HepG2 (cell line): ENCODE measurements around the gene PTAR1. TPM values are rescaled to one million over a fixed set of nuclear protein-coding genes. Genes with fewer than 3 reads are reported as not detected.

Source experiments
- AHR ChIP-seq: IDR thresholded peaks from 2 replicates; pipeline ENCODE4 v1.6.1; 2018; ENCODE audit warnings: missing genetic modification reagents, missing compliant biosample characterization
- ARNT ChIP-seq: fragments of 450-650 bp; IDR thresholded peaks from 2 replicates; pipeline ENCODE4 v1.6.1; 2017
- ATM ChIP-seq: fragments of 450-650 bp; IDR thresholded peaks from 2 replicates; pipeline ENCODE4 v1.7.1; 2017; ENCODE audit warnings: mild to moderate bottlenecking, borderline replicate concordance
- DR1 ChIP-seq: sonication (generic); formaldehyde crosslinking; IDR thresholded peaks from 2 replicates; pipeline ENCODE4 v1.8.0; 2021; ENCODE audit warnings: mild to moderate bottlenecking, missing genetic modification reagents, inconsistent platforms
- FLYWCH1 ChIP-seq: sonication (generic); formaldehyde crosslinking; IDR thresholded peaks from 2 replicates; pipeline ENCODE4 v1.8.1; 2023; ENCODE audit warnings: mild to moderate bottlenecking, missing genetic modification reagents
- GATAD1 ChIP-seq: IDR thresholded peaks from 2 replicates; pipeline ENCODE4 v1.6.1; 2016; ENCODE audit warnings: missing genetic modification reagents, missing compliant biosample characterization
- KDM5B ChIP-seq: sonication (generic); formaldehyde crosslinking; IDR thresholded peaks from 2 replicates; pipeline ENCODE4 v1.4.0; 2020; ENCODE audit warnings: missing genetic modification reagents, mild to moderate bottlenecking, borderline replicate concordance
- NFKB2 ChIP-seq: sonication (generic); formaldehyde crosslinking; IDR thresholded peaks from 2 replicates; pipeline ENCODE4 v1.4.0; 2020; ENCODE audit warnings: missing genetic modification reagents, borderline replicate concordance
- SOX5 ChIP-seq: IDR thresholded peaks from 2 replicates; pipeline ENCODE4 v1.6.1; 2016; ENCODE audit warnings: borderline replicate concordance
- ZBTB42 ChIP-seq: sonication (generic); formaldehyde crosslinking; IDR thresholded peaks from 2 replicates; pipeline ENCODE4 v1.5.0; 2020; ENCODE audit warnings: mild to moderate bottlenecking, missing genetic modification reagents
- ZBTB7A ChIP-seq: sonication (generic); formaldehyde crosslinking; IDR thresholded peaks from 2 replicates; pipeline ENCODE4 v1.8.0; 2022; ENCODE audit warnings: mild to moderate bottlenecking, missing genetic modification reagents
- ZC3H4 ChIP-seq: sonication (generic); formaldehyde crosslinking; IDR thresholded peaks from 2 replicates; pipeline ENCODE4 v1.4.0; 2020; ENCODE audit warnings: missing genetic modification reagents, borderline replicate concordance
- ZNF331 ChIP-seq: sonication (generic); formaldehyde crosslinking; IDR thresholded peaks from 2 replicates; pipeline ENCODE4 v1.4.0; 2020; ENCODE audit warnings: missing genetic modification reagents
- polyA plus RNA-seq, 8 experiments: library from polyadenylated mRNA; depleted of rRNA in 3 of 8; stranded (reverse) in 7 of 8; unstranded in 1 of 8; fragments of >200 nt; fragmentation: Illumina TruSeq in 4 of 8; extraction: Trizol in 4 of 8; gene quantifications; 2 replicates each; pipeline versions ENCODE4 v1.2.1 to v1.2.3, GENCODE V29; 2011 to 2016; ENCODE audit warnings: low read depth in 4 of 8, missing spikeins in 1 of 8, mixed read lengths in 1 of 8; ENCODE audit not compliant: insufficient read depth in 1 of 8
- total RNA-seq, 5 experiments: library from RNA; depleted of rRNA; stranded (reverse); fragments of >200 nt; fragmentation: Illumina TruSeq; extraction: Trizol; gene quantifications; 2 replicates each; pipeline ENCODE4 v1.2.3, GENCODE V29; 2016; ENCODE audit warnings: low read depth in 1 of 5
- TF ChIP-seq, protein P1 (sequence below): IDR thresholded peaks from 2 replicates; pipeline ENCODE4 v1.6.1; 2012; ENCODE audit warnings: low read length, improper control_type of control experiment
- TF ChIP-seq, protein P2 (sequence below): sonication (generic); formaldehyde crosslinking; IDR thresholded peaks from 2 replicates; pipeline ENCODE4 v1.4.0; 2020; ENCODE audit warnings: missing genetic modification reagents, borderline replicate concordance
- TF ChIP-seq, protein P3 (sequence below): IDR thresholded peaks from 2 replicates; pipeline ENCODE4 v1.6.1; 2016; ENCODE audit warnings: missing biosample characterization, missing genetic modification reagents, low read depth
- TF ChIP-seq, protein P4 (sequence below): sonication (generic); formaldehyde crosslinking; IDR thresholded peaks from 2 replicates; pipeline ENCODE4 v1.5.1; 2020; ENCODE audit warnings: mild to moderate bottlenecking, missing genetic modification reagents, borderline replicate concordance

Gene PTAR1
- total and polyA plus RNA-seq, 2 of the 13 experiments (the other 11 are each of a cell fraction or from before 2014, with no cell fraction given), result 26.5 to 42.1 TPM

DNA sequence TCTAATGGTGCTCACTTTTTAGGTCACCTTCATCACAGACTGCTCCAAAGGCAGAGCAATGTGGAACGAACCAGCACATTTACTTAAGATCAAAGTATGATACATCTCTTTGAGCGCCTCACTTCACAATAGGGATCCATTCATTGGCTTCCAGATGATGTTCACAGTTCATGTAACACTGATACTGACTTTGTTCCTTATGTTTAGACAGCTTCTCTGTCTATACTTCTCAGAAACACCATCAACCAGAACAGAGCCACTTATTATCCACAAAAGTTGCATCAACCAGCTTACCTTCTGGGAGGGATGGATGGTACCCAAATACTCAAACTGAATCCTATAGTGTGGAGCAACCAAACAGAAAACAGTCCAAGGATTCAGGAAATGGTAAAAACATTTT, 4.6 kb downstream of the PTAR1 start (continued):
- TF ChIP-seq, protein P1, sequence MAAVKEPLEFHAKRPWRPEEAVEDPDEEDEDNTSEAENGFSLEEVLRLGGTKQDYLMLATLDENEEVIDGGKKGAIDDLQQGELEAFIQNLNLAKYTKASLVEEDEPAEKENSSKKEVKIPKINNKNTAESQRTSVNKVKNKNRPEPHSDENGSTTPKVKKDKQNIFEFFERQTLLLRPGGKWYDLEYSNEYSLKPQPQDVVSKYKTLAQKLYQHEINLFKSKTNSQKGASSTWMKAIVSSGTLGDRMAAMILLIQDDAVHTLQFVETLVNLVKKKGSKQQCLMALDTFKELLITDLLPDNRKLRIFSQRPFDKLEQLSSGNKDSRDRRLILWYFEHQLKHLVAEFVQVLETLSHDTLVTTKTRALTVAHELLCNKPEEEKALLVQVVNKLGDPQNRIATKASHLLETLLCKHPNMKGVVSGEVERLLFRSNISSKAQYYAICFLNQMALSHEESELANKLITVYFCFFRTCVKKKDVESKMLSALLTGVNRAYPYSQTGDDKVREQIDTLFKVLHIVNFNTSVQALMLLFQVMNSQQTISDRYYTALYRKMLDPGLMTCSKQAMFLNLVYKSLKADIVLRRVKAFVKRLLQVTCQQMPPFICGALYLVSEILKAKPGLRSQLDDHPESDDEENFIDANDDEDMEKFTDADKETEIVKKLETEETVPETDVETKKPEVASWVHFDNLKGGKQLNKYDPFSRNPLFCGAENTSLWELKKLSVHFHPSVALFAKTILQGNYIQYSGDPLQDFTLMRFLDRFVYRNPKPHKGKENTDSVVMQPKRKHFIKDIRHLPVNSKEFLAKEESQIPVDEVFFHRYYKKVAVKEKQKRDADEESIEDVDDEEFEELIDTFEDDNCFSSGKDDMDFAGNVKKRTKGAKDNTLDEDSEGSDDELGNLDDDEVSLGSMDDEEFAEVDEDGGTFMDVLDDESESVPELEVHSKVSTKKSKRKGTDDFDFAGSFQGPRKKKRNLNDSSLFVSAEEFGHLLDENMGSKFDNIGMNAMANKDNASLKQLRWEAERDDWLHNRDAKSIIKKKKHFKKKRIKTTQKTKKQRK, result no peak
- TF ChIP-seq, protein P2, sequence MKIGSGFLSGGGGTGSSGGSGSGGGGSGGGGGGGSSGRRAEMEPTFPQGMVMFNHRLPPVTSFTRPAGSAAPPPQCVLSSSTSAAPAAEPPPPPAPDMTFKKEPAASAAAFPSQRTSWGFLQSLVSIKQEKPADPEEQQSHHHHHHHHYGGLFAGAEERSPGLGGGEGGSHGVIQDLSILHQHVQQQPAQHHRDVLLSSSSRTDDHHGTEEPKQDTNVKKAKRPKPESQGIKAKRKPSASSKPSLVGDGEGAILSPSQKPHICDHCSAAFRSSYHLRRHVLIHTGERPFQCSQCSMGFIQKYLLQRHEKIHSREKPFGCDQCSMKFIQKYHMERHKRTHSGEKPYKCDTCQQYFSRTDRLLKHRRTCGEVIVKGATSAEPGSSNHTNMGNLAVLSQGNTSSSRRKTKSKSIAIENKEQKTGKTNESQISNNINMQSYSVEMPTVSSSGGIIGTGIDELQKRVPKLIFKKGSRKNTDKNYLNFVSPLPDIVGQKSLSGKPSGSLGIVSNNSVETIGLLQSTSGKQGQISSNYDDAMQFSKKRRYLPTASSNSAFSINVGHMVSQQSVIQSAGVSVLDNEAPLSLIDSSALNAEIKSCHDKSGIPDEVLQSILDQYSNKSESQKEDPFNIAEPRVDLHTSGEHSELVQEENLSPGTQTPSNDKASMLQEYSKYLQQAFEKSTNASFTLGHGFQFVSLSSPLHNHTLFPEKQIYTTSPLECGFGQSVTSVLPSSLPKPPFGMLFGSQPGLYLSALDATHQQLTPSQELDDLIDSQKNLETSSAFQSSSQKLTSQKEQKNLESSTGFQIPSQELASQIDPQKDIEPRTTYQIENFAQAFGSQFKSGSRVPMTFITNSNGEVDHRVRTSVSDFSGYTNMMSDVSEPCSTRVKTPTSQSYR, result no peak
- no peak for TF ChIP-seq GATAD1 (CRISPR knock-in tag)
- TF ChIP-seq ARNT, result no peak
- no peak for TF ChIP-seq ZBTB7A
- TF ChIP-seq AHR (CRISPR knock-in tag), result no peak
- TF ChIP-seq NFKB2 (CRISPR knock-in tag), result no peak
- TF ChIP-seq DR1 (CRISPR knock-in tag), result no peak
- TF ChIP-seq, protein P3, sequence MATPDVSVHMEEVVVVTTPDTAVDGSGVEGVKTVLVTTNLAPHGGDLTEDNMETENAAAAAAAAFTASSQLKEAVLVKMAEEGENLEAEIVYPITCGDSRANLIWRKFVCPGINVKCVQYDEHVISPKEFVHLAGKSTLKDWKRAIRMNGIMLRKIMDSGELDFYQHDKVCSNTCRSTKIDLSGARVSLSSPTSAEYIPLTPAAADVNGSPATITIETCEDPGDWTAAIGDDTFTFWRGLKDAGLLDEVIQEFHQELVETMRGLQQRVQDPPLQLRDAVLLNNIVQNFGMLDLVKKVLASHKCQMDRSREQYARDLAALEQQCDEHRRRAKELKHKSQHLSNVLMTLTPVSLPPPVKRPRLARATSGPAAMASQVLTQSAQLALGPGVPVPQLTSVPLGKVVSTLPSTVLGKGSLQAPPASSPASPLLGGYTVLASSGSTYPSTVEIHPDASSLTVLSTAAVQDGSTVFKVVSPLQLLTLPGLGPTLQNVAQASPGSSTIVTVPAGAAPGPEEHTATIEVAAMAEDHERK, result no peak
- no peak for TF ChIP-seq KDM5B (CRISPR knock-in tag)
- TF ChIP-seq FLYWCH1 (CRISPR knock-in tag), result no peak
- no peak for TF ChIP-seq ATM
- no peak for TF ChIP-seq ZC3H4 (CRISPR knock-in tag)
- TF ChIP-seq SOX5 (CRISPR knock-in tag), result peak; percentile 81
- TF ChIP-seq, protein P4, sequence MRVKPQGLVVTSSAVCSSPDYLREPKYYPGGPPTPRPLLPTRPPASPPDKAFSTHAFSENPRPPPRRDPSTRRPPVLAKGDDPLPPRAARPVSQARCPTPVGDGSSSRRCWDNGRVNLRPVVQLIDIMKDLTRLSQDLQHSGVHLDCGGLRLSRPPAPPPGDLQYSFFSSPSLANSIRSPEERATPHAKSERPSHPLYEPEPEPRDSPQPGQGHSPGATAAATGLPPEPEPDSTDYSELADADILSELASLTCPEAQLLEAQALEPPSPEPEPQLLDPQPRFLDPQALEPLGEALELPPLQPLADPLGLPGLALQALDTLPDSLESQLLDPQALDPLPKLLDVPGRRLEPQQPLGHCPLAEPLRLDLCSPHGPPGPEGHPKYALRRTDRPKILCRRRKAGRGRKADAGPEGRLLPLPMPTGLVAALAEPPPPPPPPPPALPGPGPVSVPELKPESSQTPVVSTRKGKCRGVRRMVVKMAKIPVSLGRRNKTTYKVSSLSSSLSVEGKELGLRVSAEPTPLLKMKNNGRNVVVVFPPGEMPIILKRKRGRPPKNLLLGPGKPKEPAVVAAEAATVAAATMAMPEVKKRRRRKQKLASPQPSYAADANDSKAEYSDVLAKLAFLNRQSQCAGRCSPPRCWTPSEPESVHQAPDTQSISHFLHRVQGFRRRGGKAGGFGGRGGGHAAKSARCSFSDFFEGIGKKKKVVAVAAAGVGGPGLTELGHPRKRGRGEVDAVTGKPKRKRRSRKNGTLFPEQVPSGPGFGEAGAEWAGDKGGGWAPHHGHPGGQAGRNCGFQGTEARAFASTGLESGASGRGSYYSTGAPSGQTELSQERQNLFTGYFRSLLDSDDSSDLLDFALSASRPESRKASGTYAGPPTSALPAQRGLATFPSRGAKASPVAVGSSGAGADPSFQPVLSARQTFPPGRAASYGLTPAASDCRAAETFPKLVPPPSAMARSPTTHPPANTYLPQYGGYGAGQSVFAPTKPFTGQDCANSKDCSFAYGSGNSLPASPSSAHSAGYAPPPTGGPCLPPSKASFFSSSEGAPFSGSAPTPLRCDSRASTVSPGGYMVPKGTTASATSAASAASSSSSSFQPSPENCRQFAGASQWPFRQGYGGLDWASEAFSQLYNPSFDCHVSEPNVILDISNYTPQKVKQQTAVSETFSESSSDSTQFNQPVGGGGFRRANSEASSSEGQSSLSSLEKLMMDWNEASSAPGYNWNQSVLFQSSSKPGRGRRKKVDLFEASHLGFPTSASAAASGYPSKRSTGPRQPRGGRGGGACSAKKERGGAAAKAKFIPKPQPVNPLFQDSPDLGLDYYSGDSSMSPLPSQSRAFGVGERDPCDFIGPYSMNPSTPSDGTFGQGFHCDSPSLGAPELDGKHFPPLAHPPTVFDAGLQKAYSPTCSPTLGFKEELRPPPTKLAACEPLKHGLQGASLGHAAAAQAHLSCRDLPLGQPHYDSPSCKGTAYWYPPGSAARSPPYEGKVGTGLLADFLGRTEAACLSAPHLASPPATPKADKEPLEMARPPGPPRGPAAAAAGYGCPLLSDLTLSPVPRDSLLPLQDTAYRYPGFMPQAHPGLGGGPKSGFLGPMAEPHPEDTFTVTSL (CRISPR knock-in tag), result no peak
- no peak for TF ChIP-seq ZBTB42 (CRISPR knock-in tag)
- TF ChIP-seq ZNF331 (CRISPR knock-in tag), result 0 out of 2 replicates have a peak, but pooled peaks have one; percentile 16
